Activated effector memory CD4-positive, alpha-beta T cell treated with anti-CD3 and anti-CD28 coated beads, Interleukin-2, amount 50 U/mL, for 16 hours (primary cell): Measurements from ENCODE around the gene STXBP6.
"Not testable (repeated sequence)": the region's sequence is repeated elsewhere in the genome, so short reads cannot be mapped to it uniquely, and the experiment has no call there.

ENCODE experiments used
- DNase-seq: peaks from one replicate; pipeline ENCODE4 v3.0.0-alpha.2; 2020

STXBP6 gene

GRCh38 chr14:24952851-24953666, 96.9 kb downstream of the STXBP6 start:
- no peak for DNase-seq

DNA sequence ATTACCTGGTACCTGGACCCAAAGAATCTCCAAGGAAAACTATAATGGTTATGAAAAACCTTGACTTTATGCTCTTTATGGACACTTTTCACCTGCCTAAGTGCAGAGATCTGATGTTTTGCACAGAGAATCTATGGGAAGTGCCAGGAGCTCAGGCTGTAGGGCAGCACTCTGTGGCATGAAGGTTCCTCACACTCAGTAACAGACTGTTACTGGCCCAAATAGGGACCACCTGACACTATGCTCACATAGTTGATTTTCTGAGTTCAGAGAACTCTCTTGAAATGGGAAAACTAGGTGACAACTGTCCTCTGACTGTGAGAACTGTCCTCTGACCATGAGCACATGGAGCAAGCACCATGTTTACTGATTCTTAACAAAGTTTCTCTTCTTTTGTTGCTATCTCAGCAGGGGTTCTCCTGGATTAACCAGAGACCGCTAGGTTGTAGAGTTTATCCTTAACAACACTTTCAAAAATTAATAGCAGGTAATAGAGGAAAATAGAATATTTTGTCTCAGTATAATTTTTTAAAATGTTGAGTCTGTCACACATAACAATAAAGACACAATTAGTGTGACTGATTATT, 101.6 kb downstream of the STXBP6 start:
- DNase-seq, result no peak

GRCh38 chr14:24947131-24947530, 102.8 kb downstream of the STXBP6 start:
- no peak for DNase-seq

- no peak for DNase-seq
Measured at GRCh38 chr14:24944800-24945199, 105.1 kb downstream of the STXBP6 start.

- no peak for DNase-seq
Measured at GRCh38 chr14:24943024-24943423, 106.9 kb downstream of the STXBP6 start.

DNA sequence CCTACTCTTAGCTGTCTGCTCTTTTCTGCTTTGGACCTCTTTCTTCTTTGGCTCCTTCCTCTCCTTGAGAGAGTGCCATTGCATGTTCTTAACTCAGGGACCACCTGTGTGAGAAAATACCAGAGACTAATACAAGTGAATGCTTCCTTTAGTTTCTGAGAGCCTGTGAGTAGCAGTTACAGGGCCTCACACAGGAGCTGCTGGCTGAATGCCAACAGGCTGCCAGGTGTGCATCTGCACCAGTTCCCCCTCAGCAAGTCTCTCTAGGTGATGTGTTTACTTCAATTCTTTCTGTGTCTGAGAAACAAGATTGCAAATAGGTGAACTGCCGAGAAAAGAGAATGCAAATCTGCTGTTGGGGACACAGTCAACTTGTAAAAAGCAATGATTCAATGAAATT, 108.2 kb downstream of the STXBP6 start:
- no peak for DNase-seq

DNA sequence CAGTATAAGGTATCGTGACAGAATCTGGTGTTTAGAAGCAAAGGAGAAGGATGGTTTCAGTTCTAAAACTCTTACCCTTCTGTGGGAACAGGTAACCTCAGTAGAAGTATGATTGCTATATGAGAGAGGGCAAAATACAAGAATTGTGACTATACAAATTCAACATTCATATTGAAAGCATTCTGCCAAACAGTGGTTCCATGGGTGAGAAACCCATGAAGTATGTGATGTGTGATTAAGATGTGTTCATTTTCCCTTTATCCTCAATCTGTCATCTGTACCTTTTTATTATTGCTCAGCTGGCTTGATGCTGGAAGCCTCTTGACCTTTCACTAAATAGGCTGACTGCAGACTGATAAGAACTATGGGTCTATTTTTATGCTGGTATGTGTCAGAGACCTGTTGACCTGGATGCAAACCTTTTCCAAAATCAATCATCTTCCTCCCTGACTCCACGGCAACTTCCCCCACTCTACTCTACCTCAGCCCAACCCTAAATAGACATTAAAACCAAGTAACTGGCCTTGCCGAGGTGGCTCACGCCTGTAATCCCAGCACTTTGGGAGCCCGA, 109.6 kb downstream of the STXBP6 start:
- no peak for DNase-seq

- no peak for DNase-seq
Measured at GRCh38 chr14:24938593-24938992, 111.4 kb downstream of the STXBP6 start.

DNA sequence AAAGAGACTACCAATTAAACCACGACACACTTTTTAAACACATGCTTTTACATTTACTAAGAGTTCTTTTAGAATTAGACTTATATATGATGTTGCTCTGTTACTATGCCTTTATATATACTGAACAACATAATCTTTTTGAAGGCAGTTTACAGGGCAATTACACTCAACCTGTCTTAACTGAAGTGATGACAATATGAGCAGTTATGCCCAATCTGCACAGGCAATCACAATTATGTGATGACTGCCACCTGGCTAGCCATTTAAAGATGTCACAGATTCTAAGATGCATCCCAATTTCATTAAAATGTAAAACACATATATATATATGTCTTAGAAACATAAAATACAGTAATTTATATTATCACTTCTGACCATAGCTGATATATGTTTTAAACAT, 112.6 kb downstream of the STXBP6 start:
- no peak for DNase-seq

DNA sequence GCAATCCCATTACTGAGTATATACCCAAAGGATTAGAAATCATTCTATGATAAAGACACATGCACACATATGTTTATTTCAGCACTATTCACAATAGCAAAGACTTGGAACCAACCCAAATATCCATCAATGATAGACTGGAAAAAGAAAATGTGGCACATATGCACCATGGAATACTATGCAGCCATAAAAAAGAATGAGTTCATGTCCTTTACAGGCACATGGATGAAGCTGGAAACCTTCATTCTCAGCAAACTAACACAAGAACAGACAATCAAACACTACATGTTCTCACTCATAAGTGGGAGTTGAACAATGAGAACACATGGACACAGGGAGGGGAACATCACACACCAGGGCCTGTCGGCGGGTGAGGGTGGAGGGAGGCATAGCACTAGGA, 113.2 kb downstream of the STXBP6 start:
- DNase-seq, result not testable (repeated sequence)

- DNase-seq, result no peak
Measured at GRCh38 chr14:24935796-24936195, 114.2 kb downstream of the STXBP6 start.

DNA sequence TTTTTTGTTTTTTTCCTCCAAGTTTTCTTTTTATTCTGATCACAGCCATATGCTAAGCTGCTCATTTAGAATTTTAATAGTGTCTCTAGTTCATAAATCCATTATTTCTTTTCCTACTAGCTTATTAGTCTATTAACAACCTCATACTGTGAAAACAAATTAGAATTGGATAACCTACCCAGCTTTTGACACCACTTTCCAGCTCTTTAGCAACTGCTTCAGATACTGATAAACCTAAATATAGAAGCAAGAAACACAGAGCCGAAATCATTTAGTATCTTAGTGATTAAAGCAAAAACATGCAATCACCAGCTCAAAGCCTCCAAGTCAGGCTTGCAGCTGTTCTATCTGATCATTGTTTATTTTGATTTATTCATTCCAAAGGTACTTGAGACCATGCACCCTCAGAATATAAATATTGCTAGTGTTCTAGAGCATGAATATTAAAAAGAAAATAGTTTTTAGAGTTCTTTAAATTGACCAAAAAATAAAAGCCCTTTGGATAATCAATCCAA, 121.5 kb downstream of the STXBP6 start:
- DNase-seq, result no peak

- DNase-seq, result no peak
Measured at GRCh38 chr14:24927809-24928208, 122.1 kb downstream of the STXBP6 start.

GRCh38 chr14:24925771-24926374, 124.1 kb downstream of the STXBP6 start:
- no peak for DNase-seq

DNA sequence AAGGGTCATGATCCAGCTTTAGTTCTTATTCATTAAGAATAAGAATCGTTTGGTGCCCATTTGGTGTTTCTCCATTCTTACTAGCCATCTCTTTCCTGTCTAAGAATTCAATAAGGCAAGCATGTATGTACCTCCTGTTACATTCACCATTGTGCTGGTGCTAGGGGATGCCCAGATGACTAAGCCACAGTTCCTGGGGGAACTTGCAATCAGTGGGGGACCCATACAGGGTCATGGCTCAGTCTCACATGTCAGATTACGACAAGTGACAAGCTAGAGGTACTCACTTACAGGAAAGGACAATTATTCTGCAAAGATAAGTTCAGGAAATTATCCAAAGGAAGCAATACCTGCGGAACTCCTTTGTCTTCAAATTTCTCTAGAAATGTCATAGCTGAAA, 125.4 kb downstream of the STXBP6 start:
- no peak for DNase-seq

DNA sequence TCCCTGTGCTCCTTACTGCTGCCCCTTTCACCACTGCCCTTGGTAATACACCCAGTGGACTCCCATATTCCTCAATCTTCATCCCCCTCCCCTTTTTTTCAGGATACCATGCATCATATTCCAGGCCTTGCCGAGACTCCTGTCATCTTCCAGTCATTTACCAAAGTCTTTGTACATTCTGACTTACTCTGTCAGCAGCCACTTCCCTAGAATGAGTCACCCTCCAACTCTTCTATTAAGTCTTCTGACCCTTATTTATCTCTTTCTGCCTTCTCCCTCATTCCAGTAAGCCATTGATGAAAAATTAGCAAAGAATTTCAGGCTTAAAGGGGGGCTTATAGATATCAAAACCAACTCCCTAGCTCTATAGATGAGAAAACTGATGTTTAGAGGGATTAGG, 128.0 kb downstream of the STXBP6 start:
- DNase-seq, result no peak

DNA sequence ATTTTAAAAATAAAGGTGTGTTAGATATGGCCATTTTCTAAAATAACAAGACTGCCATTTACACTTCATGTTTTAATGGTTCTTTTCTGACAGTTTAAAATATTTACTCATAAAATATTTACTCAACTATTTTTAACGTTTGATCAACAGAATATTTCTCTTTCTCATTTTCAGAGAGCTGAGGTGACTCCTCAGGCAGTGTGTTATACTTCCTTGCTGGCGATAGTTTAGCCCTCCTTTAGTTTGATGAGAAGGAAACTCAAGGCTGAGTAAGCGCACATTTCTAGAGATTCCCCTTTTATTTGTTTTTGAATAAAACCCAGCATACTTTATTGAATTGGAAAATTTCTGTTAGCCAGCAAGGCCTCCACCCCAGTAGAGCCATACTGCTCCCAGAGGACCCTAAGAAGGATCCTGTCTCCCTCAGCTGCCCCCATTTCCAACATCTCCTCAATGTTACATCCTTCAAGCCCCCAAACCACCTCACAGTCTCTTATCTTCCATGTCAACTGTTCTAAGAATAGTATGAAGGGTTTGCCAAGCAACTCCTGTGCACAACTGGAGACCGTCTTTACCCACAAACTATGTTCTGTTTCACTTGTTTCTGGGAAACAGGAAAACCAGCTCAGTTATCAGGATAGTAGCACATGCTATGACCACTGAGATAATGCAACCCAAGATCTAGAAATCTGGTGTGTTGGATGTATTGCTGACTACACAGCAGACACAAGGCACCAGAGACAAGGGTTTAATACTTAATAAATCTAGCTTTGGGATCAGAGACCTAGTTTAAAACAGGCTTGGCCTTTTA, 129.5 kb downstream of the STXBP6 start:
- no peak for DNase-seq

DNA sequence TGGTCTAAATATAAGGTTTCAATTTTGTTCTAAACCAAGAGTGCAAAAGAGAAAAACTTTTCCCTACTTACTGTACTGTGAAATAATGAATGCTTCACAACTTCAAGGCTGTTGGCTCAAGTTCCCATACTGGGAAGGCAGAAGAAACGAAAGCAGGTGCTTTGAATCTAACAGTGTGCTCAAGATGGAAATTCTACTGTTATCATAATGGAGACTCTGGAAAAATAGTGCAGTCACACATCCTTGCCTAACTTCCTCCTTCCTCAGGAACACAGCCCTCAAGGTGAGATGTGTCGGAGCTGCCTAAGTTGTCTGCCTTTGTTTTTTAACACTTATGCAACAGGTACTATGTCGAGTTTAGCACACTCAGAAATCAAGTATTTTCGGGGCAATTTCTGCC, 131.1 kb downstream of the STXBP6 start:
- no peak for DNase-seq

- DNase-seq, result no peak
Measured at GRCh38 chr14:24915958-24916595, 133.9 kb downstream of the STXBP6 start.

- no peak for DNase-seq
Measured at GRCh38 chr14:24915403-24915921, 134.5 kb downstream of the STXBP6 start.

GRCh38 chr14:24913746-24914145, 136.2 kb downstream of the STXBP6 start:
- DNase-seq, result no peak

- DNase-seq, result no peak
Measured at GRCh38 chr14:24913021-24913420, 136.9 kb downstream of the STXBP6 start.
